Muscle of leg (tissue), 11 donors: ENCODE results near the gene MXD3. TPM values are rescaled to one million over a fixed set of nuclear protein-coding genes. Genes with fewer than 3 reads are reported as not detected.
A peak's percentile ranks its signal among the peaks of the same experiment; 100 is the strongest.

Experiments
- DNase-seq: peaks from one replicate; pipeline ENCODE4 v3.0.0; 2013
- H3K27ac ChIP-seq: one replicate; pipeline ENCODE4 v1.5.1; 2013; ENCODE audit warnings: mild to moderate bottlenecking, low read length, control low read depth
- H3K27me3 ChIP-seq: one replicate; pipeline ENCODE4 v1.6.1; 2013; ENCODE audit warnings: low read length; ENCODE audit not compliant: control insufficient read depth, insufficient read depth
- H3K36me3 ChIP-seq: one replicate; pipeline ENCODE4 v1.6.1; 2013; ENCODE audit warnings: low read length; ENCODE audit not compliant: control insufficient read depth, insufficient read depth
- H3K4me1 ChIP-seq: one replicate; pipeline ENCODE4 v1.6.1; 2013; ENCODE audit warnings: low read length; ENCODE audit not compliant: control insufficient read depth, insufficient read depth
- H3K4me3 ChIP-seq: one replicate; pipeline ENCODE4 v1.5.1; 2013; ENCODE audit warnings: low read length, control low read depth
- H3K9me3 ChIP-seq: replicated peaks from 2 replicates; pipeline ENCODE4 v1.6.1; 2013; ENCODE audit warnings: low read depth, low read length; ENCODE audit not compliant: control insufficient read depth
- WGBS: methylation state at CpG from one replicate; pipeline ENCODE4 v1.1.5; 2013; ENCODE audit warnings: missing lambda C conversion rate; ENCODE audit not compliant: insufficient coverage; 5-methylcytosine and 5-hydroxymethylcytosine counted together
- polyA plus RNA-seq, 8 donors: library from polyadenylated mRNA; unstranded; fragments of 120-200 nt; gene quantifications; one replicate each; pipeline versions ENCODE4 v1.2.1 to v1.2.3, GENCODE V29; 2013; ENCODE audit warnings: inconsistent platforms in 1 of 8, low replicate concordance in 1 of 8; ENCODE audit not compliant: insufficient read length in 8 of 8, insufficient read depth in 1 of 8
- total RNA-seq: library from RNA; stranded (reverse); fragments of 120-200 nt; gene quantifications from one replicate; pipeline ENCODE4 v1.2.4, GENCODE V29; 2013

MXD3 gene
- total and polyA plus RNA-seq, 9 donors: 18.0 to 36.7 (median 24.1) TPM

- Histone ChIP-seq H3K4me3 (no peak overlapping the region), H3K9me3 (no peaks in the 10 kb centered on the region), H3K36me3 (no peaks in the 10 kb centered on the region), H3K27me3 (peaks cover 6% of the 10 kb centered on the region), H3K27ac (no peak overlapping the region), H3K4me1 (peaks cover 22% of the 10 kb centered on the region)
- WGBS: 38% methylated on average over 1 of the region's 1 CpG
- DNase-seq: no peak
These were observed 44.1 kb upstream of the MXD3 start for GRCh38 chr5:177355868-177356168.

GRCh38 chr5:177355162-177355867, 43.6 kb upstream of the MXD3 start:
- Histone ChIP-seq H3K9me3 (no peaks in the 10 kb centered on the region), H3K4me1 (peaks cover 27% of the 10 kb centered on the region), H3K27ac (no peak overlapping the region), H3K27me3 (peaks cover 6% of the 10 kb centered on the region), H3K36me3 (peaks cover 1% of the 10 kb centered on the region), H3K4me3 (no peak overlapping the region)
- no peak for DNase-seq
- WGBS: no CpG with 5 or more reads among the region's 1 CpG

GRCh38 chr5:177354711-177355110, 43.0 kb upstream of the MXD3 start:
- 59% methylated on average over 3 of the region's 3 CpGs for whole genome bisulfite sequencing
- no peak for DNase-seq
- H3K4me1 ChIP-seq: peaks cover 33% of the 10 kb centered on the region

GRCh38 chr5:177354256-177354655, 42.6 kb upstream of the MXD3 start:
- 74% methylated on average over 2 of the region's 3 CpGs for WGBS
- H3K4me3 ChIP-seq: no peak overlapping the region
- peaks cover 5% of the 10 kb centered on the region for H3K36me3 ChIP-seq
- H3K4me1 ChIP-seq: peaks cover 33% of the 10 kb centered on the region
- H3K27ac ChIP-seq: no peak overlapping the region
- no peak for DNase-seq
- H3K27me3 ChIP-seq: peaks cover 6% of the 10 kb centered on the region
- H3K9me3 ChIP-seq: no peaks in the 10 kb centered on the region

More at GRCh38 chr5:177354711-177355110, 43.0 kb upstream of the MXD3 start:
- Histone ChIP-seq H3K27me3 (peaks cover 6% of the 10 kb centered on the region), H3K4me3 (no peak overlapping the region), H3K27ac (no peak overlapping the region), H3K9me3 (no peaks in the 10 kb centered on the region), H3K36me3 (peaks cover 5% of the 10 kb centered on the region)

GRCh38 chr5:177353093-177353492, 41.4 kb upstream of the MXD3 start:
- WGBS: no CpG with 5 or more reads among the region's 5 CpGs
- peaks cover 29% of the 10 kb centered on the region for H3K4me1 ChIP-seq
- H3K4me3 ChIP-seq: no peak overlapping the region
- no peak for DNase-seq
- no peaks in the 10 kb centered on the region for H3K9me3 ChIP-seq
- H3K27ac ChIP-seq: no peak overlapping the region
- peaks cover 10% of the 10 kb centered on the region for H3K36me3 ChIP-seq
- H3K27me3 ChIP-seq: peaks cover 4% of the 10 kb centered on the region

GRCh38 chr5:177351392-177352329, 40.0 kb upstream of the MXD3 start, which contains the start of gene LMAN2:
TSS of gene LMAN2 (minus strand) at chr5:177351668. CDS start at chr5:177351647, 21 bp downstream.
- H3K27ac ChIP-seq: peak within 1 kb of the TSS; percentile 97
- H3K27me3 ChIP-seq: no peaks in the 10 kb centered on the region
- no peaks in the 10 kb centered on the region for H3K9me3 ChIP-seq
- peaks cover 18% of the 10 kb centered on the region for H3K36me3 ChIP-seq
- WGBS: under 1% methylated on average over 48 of the region's 55 CpGs
- DNase-seq: peak; percentile 100
- peaks cover 21% of the 10 kb centered on the region for H3K4me1 ChIP-seq
- peak within 1 kb of the TSS; percentile 100 for H3K4me3 ChIP-seq

GRCh38 chr5:177350776-177351391, 39.2 kb upstream of the MXD3 start:
- Histone ChIP-seq H3K27ac (peak overlapping the region; percentile 97), H3K4me3 (peak overlapping the region; percentile 100), H3K27me3 (no peaks in the 10 kb centered on the region), H3K9me3 (no peaks in the 10 kb centered on the region), H3K36me3 (peaks cover 21% of the 10 kb centered on the region), H3K4me1 (peaks cover 21% of the 10 kb centered on the region)
- no peak for DNase-seq
- 2% methylated on average over 12 of the region's 19 CpGs for WGBS

- Histone ChIP-seq H3K9me3 (no peaks in the 10 kb centered on the region), H3K4me1 (peaks cover 21% of the 10 kb centered on the region), H3K27me3 (no peaks in the 10 kb centered on the region), H3K27ac (no peak overlapping the region), H3K36me3 (peaks cover 22% of the 10 kb centered on the region), H3K4me3 (no peak overlapping the region)
- whole genome bisulfite sequencing: 90% methylated on average over 5 of the region's 5 CpGs
- no peak for DNase-seq
These were observed 38.1 kb upstream of the MXD3 start for GRCh38 chr5:177349762-177350161.

- Histone ChIP-seq H3K27ac (no peak overlapping the region), H3K27me3 (no peaks in the 10 kb centered on the region), H3K4me3 (no peak overlapping the region), H3K36me3 (peaks cover 22% of the 10 kb centered on the region), H3K4me1 (peaks cover 21% of the 10 kb centered on the region), H3K9me3 (no peaks in the 10 kb centered on the region)
- DNase-seq: no peak
- no CpG with 5 or more reads among the region's 3 CpGs for WGBS
These were observed 37.6 kb upstream of the MXD3 start for GRCh38 chr5:177349362-177349647.

GRCh38 chr5:177347699-177348098, 36.0 kb upstream of the MXD3 start:
- DNase-seq: no peak
- WGBS: no CpG with 5 or more reads among the region's 4 CpGs

More at GRCh38 chr5:177347699-177348098, 36.0 kb upstream of the MXD3 start:
- no peaks in the 10 kb centered on the region for H3K9me3 ChIP-seq
- peaks cover 26% of the 10 kb centered on the region for H3K36me3 ChIP-seq
- no peak overlapping the region for H3K4me3 ChIP-seq
- peaks cover 21% of the 10 kb centered on the region for H3K4me1 ChIP-seq
- no peaks in the 10 kb centered on the region for H3K27me3 ChIP-seq
- H3K27ac ChIP-seq: no peak overlapping the region
